Loucy (cell line): ENCODE measurements around the gene ESR1.

Experiments
- H2AFZ ChIP-seq: fragments of 200-600 bp; sonication (generic); 2 replicates; pipeline ENCODE4 v1.6.0; 2016; ENCODE audit warnings: antibody characterized with exemption, mild to moderate bottlenecking, low read length, moderate library complexity
- H3F3A ChIP-seq: fragments of 200-600 bp; 2 replicates; pipeline ENCODE4 v1.6.0; 2016; ENCODE audit warnings: antibody characterized with exemption, low read depth, mild to moderate bottlenecking
- H3K27me3 ChIP-seq: fragments of 200-600 bp; sonication (generic); 2 replicates; pipeline ENCODE4 v1.6.1; 2014; ENCODE audit warnings: low read length, mild to moderate bottlenecking; ENCODE audit not compliant: insufficient read depth, poor library complexity, severe bottlenecking
- H3K36me3 ChIP-seq: fragments of 200-600 bp; sonication (generic); 2 replicates; pipeline ENCODE4 v1.6.1; 2016; ENCODE audit warnings: low read length; ENCODE audit not compliant: insufficient read depth
- H3K4me1 ChIP-seq: fragments of 200-600 bp; sonication (generic); 2 replicates; pipeline ENCODE4 v1.5.1; 2014; ENCODE audit warnings: low read length, mild to moderate bottlenecking; ENCODE audit not compliant: insufficient read depth, poor library complexity, severe bottlenecking
- H3K4me2 ChIP-seq: fragments of 200-600 bp; sonication (generic); 2 replicates; pipeline ENCODE4 v1.6.0; 2014; ENCODE audit warnings: antibody characterized with exemption, low read length, low read depth, mild to moderate bottlenecking; ENCODE audit not compliant: poor library complexity, severe bottlenecking
- H3K4me3 ChIP-seq: fragments of 200-600 bp; sonication (generic); 2 replicates; pipeline ENCODE4 v1.5.1; 2014; ENCODE audit warnings: low read length, mild to moderate bottlenecking, mixed read lengths; ENCODE audit not compliant: poor library complexity, severe bottlenecking
- H3K79me2 ChIP-seq: fragments of 200-600 bp; sonication (generic); 2 replicates; pipeline ENCODE4 v1.6.1; 2014; ENCODE audit warnings: low read length; ENCODE audit not compliant: insufficient read depth
- H3K9ac ChIP-seq: fragments of 200-600 bp; sonication (generic); 2 replicates; pipeline ENCODE4 v1.6.0; 2014; ENCODE audit warnings: mild to moderate bottlenecking, low read depth, low read length, moderate library complexity; ENCODE audit not compliant: poor library complexity, severe bottlenecking
- H3K9me2 ChIP-seq: fragments of 200-600 bp; sonication (generic); replicated peaks from 2 replicates; pipeline ENCODE4 v1.6.1; 2016; ENCODE audit warnings: low read depth, low read length, mixed read lengths
- H3K9me3 ChIP-seq: fragments of 200-600 bp; sonication (generic); 2 replicates; pipeline ENCODE4 v1.6.1; 2014; ENCODE audit warnings: mild to moderate bottlenecking, antibody characterized with exemption, low read length, low read depth; ENCODE audit not compliant: insufficient read depth
- H4K20me1 ChIP-seq: fragments of 200-600 bp; sonication (generic); 2 replicates; pipeline ENCODE4 v1.6.0; 2014; ENCODE audit warnings: antibody characterized with exemption, low read length, mild to moderate bottlenecking; ENCODE audit not compliant: insufficient read depth, poor library complexity, severe bottlenecking
- CTCF ChIP-seq: fragments of 200-600 bp; sonication (generic); conservative IDR thresholded peaks from 2 replicates; pipeline ENCODE4 v1.5.1; 2014; ENCODE audit warnings: mild to moderate bottlenecking, antibody characterized with exemption, low read length
- EZH2phosphoT487 ChIP-seq: fragments of 200-600 bp; IDR thresholded peaks from 2 replicates; pipeline ENCODE4 v1.6.1; 2018; ENCODE audit warnings: antibody characterized with exemption, mild to moderate bottlenecking, moderate library complexity, borderline replicate concordance

Gene ESR1

GRCh38 chr6:152087096-152087495 lies 279.6 kb downstream of the ESR1 start:
- H3K4me1 ChIP-seq: no peaks in the 10 kb centered on the region
- H4K20me1 ChIP-seq: no peaks in the 10 kb centered on the region
- H3F3A ChIP-seq: no peaks in the 10 kb centered on the region
- H3K4me3 ChIP-seq: no peak overlapping the region
- H3K9me2 ChIP-seq: no peaks in the 10 kb centered on the region
- no peak overlapping the region for H2AFZ ChIP-seq
- no peak overlapping the region for H3K9ac ChIP-seq
- no peaks in the 10 kb centered on the region for H3K36me3 ChIP-seq
- H3K79me2 ChIP-seq: no peaks in the 10 kb centered on the region
- TF ChIP-seq EZH2phosphoT487 (no peak), CTCF (no peak)
- H3K4me2 ChIP-seq: no peak overlapping the region
- H3K9me3 ChIP-seq: no peaks in the 10 kb centered on the region
- H3K27me3 ChIP-seq: no peaks in the 10 kb centered on the region

- no peaks in the 10 kb centered on the region for H3K9me2 ChIP-seq
- no peak overlapping the region for H3K4me2 ChIP-seq
- no peak overlapping the region for H3K4me3 ChIP-seq
- no peaks in the 10 kb centered on the region for H3F3A ChIP-seq
- no peaks in the 10 kb centered on the region for H4K20me1 ChIP-seq
- no peaks in the 10 kb centered on the region for H3K79me2 ChIP-seq
- no peaks in the 10 kb centered on the region for H3K27me3 ChIP-seq
- H3K9ac ChIP-seq: no peak overlapping the region
- H3K4me1 ChIP-seq: no peaks in the 10 kb centered on the region
- no peaks in the 10 kb centered on the region for H3K9me3 ChIP-seq
- TF ChIP-seq EZH2phosphoT487: no peak
- no peak for TF ChIP-seq CTCF
- no peak overlapping the region for H2AFZ ChIP-seq
- H3K36me3 ChIP-seq: no peaks in the 10 kb centered on the region
These were observed 280.2 kb downstream of the ESR1 start for GRCh38 chr6:152087701-152088100.

- no peaks in the 10 kb centered on the region for H3K9me2 ChIP-seq
- no peak overlapping the region for H3K9ac ChIP-seq
- H3K4me1 ChIP-seq: no peaks in the 10 kb centered on the region
- no peaks in the 10 kb centered on the region for H3K9me3 ChIP-seq
- H3K27me3 ChIP-seq: no peaks in the 10 kb centered on the region
- H2AFZ ChIP-seq: no peak overlapping the region
- no peaks in the 10 kb centered on the region for H3K79me2 ChIP-seq
- no peaks in the 10 kb centered on the region for H4K20me1 ChIP-seq
- no peak overlapping the region for H3K4me3 ChIP-seq
- H3F3A ChIP-seq: no peaks in the 10 kb centered on the region
- H3K4me2 ChIP-seq: no peak overlapping the region
- H3K36me3 ChIP-seq: no peaks in the 10 kb centered on the region
- TF ChIP-seq EZH2phosphoT487 (no peak), CTCF (no peak)
These were observed 282.5 kb downstream of the ESR1 start for GRCh38 chr6:152089992-152090391.
